Measurements from ENCODE around the gene TNPO3.

The TNPO3 gene

GRCh38 chr7:129054438-129055293, at the start of gene TNPO3:
Gene TNPO3, minus strand, starts transcription at chr7:129055111. Its CDS starts 341 bp downstream, at chr7:129054770.
- peak; percentile 88 for DNase-seq

DNA sequence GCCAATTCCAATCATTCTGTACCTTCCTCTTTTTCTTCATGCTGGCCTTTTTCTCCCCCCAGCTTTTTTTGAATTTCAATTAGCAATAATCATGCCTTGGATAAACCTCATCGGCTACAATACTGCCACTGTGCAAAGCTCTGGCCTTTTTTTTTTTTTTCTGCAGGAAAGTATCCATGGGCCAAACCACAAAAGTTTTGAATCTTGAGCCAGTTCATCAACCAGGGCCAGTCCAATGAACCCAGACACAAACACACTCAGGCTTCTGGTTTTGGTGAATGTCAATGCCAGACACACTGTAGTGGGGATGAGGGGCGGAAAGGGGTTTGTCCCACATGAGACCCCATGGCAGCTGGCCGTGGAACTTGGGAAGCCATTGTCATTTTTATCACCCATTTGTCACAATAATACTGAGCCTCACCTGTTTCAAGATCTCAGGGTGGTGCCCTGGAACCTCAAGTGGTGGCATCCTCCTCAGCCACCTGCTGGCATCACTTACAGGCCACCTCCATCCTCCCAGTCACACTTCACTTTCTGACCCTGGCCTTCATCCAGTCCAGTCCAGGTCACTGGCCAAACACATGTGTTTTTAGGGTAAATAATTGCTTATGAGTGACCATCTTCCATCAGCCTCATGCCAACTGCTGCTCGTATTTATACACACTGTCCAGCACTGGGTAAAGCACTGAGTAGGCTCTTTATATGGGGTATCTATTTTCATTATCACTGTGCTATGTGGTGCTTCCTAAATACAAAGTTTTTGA, 48.8 kb upstream of the TNPO3 start:
- no peak for DNase-seq

DNA sequence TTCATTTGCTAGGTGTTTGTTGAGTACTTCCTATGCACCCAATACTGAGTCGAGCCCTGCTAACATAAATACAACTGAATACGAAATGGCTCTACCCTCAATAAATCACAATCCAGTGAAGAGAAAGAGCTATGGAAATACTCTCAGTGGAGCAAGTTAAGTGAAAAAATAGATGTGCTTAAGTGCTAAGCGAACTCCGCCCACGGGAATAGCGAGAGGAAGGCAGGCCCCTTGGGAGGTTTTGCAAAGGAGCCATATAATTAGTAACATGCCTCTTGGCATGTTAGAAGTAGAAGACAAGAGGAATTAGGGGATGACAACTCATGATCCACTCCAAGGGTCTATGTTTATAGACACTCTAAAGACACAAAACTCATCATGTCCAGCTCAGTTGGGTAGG, 46.8 kb upstream of the TNPO3 start:
- no peak for DNase-seq

DNA sequence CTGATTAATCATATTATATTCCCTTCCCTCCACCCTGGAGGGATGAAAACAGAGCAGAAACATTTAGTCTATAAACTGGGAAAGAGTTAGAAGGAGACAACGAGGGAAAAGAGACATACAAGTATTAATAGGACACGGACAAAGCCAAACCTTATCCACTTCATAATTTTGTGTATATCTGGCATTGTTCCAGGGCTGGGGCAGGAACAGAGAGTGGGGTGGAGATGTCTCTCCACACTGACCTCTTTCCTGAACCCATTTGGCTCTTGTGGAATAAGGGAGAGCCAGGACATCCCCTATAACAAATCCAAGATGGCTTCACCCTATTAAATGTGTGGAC, 45.9 kb upstream of the TNPO3 start:
- DNase-seq: no peak

DNA sequence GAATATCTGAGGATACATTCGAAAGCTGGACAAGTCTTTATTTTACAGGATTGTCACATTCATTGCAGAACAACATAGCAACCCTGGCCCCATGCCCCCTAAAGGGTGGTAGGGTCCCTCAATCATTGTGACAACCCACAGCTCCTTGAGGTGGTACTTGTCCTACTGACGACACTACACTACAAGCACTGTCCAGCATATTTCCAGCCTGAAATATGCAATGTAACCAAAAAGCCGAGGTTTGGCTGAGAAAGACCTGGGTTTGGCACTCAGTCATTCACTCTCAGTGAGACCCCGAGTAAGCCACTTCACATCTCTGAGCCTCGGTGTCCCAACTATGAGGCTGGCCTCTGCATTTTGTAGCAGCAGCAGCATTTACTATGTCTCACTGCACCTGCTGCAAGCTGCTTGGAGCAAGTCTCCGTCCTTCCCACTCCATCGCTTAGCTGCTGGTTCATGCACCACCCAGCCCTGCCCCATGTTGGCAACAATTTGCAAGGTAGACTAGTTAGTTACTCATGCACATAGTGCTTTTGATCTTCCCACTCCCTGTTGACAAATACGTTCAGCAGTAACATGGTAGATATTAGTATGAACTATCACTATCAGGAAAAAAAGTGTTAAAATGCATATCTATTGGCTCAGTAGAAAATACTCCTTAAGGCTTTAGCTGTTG, 43.6 kb upstream of the TNPO3 start:
- no peak for DNase-seq

- no peak for DNase-seq
Observed at GRCh38 chr7:129095258-129095657, 40.3 kb upstream of the TNPO3 start.

DNA sequence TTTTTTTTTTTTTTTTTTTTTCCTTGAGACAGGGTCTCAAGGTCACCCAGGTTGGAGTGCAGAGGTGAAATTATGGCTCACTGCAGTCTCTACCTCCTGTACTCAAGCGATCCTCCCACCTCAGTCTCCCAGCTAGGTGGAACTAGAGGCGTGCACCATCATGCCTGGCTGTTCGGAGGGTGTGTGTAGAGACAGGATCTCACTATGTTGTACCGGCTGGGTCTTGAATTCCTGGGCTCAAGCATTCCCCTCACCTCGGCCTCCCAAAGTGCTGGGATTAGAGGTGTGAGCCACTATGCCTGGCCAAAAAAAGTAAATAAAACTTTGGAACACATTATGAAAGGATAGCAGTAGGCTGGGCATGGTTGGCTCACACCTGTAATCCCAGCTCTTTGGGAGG, 39.6 kb upstream of the TNPO3 start:
- no peak for DNase-seq

- DNase-seq: no peak
Observed at GRCh38 chr7:129093867-129094456, 39.1 kb upstream of the TNPO3 start.

GRCh38 chr7:129091484-129092002, 36.6 kb upstream of the TNPO3 start:
- peak; percentile 58 for DNase-seq

GRCh38 chr7:129090300-129090907, 35.5 kb upstream of the TNPO3 start:
- no peak for DNase-seq

DNA sequence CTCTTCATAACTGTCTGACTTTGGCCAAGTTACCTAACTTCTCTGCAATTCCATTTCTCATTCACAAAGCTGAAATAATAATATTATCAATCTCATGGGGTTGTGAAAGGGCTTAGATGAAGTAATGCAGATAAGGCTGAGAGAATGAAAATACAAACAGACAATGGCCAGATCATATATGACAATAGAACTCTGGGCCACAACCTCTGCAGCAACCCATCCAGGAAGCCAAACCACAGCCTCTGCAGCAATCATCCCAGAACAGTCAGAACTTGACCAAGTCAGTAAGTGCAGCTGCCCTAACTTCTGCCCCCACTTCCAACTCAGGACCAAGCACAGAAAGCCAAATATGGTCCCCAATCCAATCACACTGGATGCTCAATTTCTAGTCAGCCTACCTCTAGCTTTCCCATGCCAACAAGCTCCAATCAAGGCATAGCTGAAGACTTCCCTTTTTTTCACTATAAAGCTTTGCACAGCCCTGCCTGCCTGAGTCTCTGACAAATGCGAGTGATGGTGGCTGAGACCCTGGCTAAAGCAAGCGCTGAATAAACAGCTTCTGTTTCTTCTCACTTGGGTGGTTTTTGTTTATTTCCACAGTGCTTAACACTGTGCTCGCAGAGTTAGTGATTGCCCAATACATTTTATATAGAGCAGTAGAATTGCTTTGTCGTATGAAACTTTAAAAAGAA, 34.8 kb upstream of the TNPO3 start:
- no peak for DNase-seq

GRCh38 chr7:129084801-129085551, 30.1 kb upstream of the TNPO3 start:
- DNase-seq: no peak

DNA sequence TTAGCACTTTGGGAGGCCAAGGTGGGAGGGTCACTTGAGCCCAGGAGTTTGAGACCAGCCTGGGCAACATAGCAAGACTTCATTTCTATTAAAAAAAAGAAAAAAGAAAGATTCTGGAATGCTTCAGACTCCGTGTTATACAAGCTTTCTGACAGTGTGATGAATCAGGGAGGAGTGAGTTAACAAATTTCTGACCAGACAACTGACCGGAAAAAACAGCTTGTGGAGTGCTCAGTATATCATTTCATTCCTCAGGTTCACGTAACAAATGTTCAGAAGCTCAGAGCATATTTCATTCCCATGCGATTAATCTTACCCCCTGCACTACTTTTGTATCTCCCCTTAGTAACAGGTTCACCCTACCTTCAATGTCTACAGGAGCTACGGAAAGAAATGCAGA, 28.6 kb upstream of the TNPO3 start:
- no peak for DNase-seq

DNA sequence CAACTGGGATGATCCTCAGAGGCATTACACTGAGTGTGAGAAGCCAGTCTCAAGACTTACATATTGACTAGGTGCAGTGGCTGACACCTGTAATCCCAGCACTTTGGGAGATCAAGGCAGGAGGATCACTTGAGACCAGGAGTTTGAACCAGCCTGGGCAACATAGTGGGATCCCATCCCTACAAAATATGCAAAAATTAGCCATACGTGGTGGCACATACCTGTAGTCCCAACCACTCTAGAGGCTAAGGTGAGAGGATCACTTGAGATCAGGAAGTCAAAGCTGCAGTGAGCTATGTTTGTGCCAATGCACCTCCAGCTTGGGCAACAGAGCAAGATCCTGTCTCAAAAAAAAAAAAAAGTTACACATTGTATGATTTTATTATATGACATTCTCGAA, 23.5 kb upstream of the TNPO3 start:
- no peak for DNase-seq

- no peak for DNase-seq
Observed at GRCh38 chr7:129076886-129077285, 22.0 kb upstream of the TNPO3 start.

- no peak for DNase-seq
Observed at GRCh38 chr7:129074994-129075393, 20.1 kb upstream of the TNPO3 start.

DNA sequence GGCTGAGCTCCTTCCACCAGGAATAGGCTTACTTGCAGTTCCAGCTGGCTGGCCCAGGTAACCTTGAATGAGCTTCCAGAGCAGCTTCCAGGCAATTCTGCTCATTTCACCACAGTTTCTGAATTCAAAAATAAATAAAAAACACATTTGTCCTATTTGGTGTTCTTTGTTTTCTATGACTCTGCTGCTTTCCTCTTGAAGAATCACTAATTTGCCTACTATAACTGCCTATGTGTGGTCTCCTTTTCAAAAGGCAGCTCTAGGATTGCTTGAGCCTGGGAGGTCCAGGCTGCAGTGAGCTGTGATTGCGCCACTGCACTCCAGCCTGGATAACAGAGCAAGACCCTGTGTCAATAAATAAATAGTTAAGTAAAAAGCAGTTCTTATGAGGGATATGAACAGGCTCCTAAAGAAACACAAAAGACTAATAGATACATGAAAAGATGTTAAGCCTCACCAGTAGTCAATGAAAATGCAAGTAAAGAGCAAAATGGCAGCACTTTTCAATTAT, 19.5 kb upstream of the TNPO3 start:
- DNase-seq: no peak

- no peak for DNase-seq
Observed at GRCh38 chr7:129073738-129074137, 18.8 kb upstream of the TNPO3 start.

- no peak for DNase-seq
Observed at GRCh38 chr7:129073204-129073603, 18.3 kb upstream of the TNPO3 start.

DNA sequence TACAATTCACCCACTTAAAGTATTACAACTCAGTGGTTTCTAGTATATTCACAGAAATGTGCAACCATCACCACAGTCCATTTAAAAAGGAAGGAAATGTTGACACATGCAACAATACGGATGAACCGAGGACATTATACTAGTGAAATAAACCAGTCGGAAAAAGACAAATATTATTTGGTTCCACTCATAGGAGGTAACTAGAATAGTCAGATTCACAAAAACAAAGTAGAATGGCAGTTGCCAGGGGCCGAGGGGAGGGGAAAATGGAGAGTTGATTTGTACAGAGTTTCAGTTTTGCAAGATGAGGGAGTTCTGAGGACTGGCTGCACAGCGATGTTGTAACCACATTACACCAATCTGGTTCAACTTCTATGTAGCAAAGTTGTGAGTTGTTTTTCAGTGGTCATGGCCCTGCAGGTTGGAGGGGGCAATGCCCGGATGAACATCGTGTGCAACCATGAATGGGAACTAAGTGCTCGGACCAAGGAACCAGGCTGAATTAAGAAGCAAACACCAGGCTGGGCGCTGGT, 17.6 kb upstream of the TNPO3 start:
- peak; percentile 1 for DNase-seq

- DNase-seq: peak; percentile 46
Observed at GRCh38 chr7:129069021-129069420, 14.1 kb upstream of the TNPO3 start.

Data from GDM1 (cell line).